ENCODE data around the gene TMEM132D.
"Not testable (repeated sequence)": the region's sequence is repeated elsewhere in the genome, so short reads cannot be mapped to it uniquely, and the experiment has no call there.

Gene TMEM132D

DNA sequence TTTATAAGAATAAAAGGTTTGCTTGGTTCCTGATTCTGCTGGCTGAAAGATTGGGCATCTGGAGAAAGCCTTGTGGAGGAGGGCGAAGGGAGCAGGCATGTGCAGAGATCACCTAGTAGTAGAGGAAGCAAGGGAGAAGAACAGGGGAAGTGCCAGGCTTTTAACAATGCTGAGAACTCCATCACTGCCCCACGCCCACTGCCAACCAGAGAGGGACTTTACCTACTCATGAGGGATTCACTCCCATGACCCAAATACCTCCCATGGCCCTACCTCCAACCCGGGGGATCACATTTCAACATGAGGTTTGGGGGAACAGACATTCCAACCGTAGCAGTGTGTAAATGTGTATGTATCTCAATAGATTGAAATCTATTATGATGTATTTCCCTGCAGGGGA lies 690.3 kb downstream of the TMEM132D start:
- no peak for FAIRE-seq

DNA sequence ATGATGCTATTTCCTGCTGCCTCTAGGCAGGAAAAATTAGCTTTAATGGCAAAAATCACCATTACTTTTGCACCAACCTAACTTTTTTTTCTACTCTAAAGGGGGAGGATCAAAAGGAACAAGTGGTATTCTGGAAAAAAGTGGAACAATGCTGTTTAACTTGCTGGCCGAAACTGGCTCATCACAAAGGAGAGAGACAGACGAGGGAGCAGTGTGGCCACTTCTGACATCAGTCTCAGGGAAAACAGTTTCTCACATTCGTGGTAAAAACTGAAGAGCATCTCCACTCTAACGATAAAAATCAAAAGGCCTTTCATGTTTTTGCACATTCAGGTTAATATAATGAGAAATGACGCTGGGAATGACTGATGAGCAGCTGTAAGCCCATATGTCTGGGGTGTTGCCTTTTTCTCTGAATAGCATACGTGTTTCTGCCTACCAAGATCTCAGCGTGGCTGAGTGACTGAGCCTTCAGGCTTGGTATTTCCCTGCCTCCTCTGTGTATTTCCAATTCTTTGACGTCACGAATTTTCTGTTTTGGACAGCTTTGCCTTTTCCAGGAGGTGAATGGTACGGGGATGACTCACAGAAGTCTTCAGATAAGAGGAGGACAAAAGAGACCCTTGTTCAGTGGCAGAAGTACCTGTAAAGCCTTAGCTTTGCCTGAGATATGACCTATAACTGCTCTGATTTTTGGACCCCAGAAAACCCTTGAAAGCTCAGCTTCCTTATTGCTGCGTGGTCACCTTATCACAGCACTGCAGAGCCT lies 691.8 kb downstream of the TMEM132D start:
- no peak for FAIRE-seq

DNA sequence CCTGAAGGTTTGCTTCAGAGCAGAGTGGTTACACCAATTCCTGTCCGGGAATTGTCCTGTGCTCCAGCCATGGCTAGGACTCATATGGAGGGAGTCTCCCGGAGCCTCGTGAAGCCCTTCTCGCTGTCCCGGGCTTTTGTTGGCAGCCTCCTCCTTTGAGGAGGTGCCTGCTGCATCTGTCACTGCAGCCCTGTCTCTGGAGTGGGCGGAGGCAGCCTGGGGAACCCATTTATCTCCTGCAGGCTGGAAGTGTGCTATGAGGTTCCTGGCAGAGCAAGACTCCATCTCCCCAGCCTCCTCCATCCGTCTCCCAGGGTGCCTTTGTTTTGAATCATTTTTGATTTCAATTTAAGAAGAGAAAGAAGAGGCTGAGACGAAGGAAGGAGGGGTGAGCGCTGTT lies 695.3 kb downstream of the TMEM132D start:
- no peak for FAIRE-seq

DNA sequence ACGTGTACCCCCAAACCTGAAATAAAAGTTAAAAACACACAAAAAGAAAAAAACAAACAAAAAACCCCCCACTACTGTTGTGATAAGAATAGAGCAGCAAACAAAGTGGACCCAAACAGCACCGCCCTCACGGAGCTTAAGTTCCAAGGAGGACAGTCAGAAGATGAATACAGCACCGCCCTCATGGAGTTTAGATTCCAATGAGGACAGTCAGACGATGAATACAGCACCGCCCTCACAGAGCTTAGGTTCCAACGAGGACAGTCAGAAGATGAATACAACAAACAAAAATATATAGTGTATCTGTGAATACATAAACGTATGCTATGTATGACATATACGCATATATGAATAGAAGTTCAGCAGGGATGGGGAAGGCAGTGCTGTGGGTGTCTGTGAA lies 696.7 kb downstream of the TMEM132D start:
- FAIRE-seq: no peak

DNA sequence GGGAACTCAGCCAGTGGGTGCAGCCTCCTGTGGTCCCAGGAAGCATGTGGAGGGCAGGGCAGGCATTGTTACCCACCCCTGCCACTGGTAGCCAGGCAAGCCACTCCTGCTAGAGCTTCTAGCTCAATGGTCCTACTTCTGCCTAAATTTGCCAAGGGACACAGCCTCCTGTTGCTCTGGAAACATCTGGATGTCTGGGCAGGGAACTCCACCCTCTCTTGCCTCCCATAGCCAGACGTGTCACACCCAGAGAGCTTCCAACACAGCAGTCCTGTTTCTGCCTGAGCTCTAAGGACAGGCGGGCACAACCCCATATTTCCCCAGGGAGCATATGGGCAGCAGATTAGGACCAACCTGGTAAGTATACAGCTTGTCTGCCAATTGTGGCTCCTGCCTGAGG lies 700.4 kb downstream of the TMEM132D start:
- FAIRE-seq: no peak

DNA sequence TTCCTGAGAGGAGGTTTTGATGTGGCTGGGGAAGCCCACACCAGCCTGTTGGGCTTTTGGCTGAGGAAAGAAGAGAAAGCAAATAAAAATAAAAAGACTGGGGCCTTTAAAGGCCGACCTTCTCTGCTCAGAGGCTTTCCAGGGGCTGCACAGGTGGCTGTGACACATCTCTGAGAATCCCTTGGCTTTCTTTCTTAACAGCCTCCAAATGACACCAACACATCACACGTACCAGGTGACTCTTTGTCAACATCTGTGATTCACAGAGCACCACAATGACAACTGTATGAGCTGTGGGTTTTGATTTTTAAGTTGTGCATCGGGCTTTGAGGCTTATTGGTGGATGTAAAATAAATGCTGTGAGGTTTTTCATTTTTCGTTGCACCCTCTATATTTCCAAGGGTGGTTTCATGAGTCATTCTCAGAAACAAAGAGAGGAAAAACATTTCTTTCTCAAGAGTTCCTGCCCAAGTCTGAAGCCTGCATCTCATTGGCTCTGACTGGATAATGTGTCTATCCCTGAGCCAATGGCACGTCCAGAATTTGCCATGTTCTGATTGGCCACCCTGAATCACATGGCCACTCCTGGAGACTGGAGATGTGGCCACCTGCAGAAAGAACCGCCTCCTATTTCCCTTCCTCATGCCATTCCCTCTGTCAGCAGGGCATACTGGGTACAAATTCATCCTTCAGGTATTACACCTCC lies 701.6 kb downstream of the TMEM132D start:
- FAIRE-seq: no peak

DNA sequence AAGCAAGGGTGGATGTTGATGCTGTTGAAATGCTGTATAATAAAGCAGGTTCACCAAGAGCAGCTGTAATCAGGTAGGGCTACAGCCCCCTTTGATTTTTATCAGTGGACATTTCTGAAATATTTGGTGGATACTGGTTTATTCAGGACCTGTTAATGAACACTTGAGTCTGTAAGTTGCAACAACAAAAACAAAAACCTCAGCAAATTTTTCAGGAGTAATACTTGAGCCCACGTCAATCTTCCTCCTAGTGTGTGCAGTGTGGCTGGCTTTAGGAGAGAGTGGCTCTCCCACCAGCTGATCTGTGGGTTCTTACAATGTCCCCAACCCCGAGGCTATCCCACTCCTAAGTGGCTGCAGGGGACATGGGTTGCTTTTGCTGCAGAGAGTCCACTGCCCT lies 702.8 kb downstream of the TMEM132D start:
- FAIRE-seq: no peak

DNA sequence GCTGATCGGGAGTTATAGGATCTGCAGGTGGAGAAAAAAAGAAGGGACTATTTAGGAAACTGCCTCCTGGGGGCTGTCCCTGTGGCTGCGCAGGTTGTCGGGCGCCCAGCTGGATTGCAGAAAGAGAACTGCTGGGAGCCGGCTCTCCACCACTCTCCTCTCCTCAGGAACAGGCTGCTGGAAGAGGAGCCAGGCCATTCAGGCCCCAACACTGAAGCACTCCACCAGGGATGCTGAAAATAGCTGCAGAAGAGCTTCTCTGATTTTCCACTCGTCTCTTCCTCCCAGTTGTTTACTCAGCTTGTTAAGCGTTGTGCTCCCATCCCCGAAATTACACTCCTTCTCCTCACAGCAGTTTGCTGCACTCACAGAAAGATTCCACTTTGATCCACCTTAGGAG lies 703.2 kb downstream of the TMEM132D start:
- no peak for FAIRE-seq

DNA sequence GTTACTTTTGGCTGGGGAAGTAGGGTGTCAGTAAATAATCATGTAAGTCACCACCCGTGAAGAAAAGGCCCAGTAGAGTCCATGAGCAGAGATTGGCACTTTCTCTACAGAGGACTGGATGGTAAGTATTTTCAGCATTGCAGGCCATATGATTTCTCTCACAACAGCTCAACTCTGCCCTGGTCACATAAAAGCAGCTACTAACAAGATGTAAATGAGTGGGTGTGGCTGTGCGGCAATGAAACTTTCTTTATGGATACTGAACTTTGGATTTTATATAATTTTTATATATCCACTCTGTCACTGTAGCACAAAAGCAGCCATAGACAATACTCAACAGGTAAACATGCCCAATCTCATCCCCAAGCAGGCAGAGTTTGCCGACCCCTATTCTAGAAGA lies 706.9 kb downstream of the TMEM132D start:
- FAIRE-seq: no peak

DNA sequence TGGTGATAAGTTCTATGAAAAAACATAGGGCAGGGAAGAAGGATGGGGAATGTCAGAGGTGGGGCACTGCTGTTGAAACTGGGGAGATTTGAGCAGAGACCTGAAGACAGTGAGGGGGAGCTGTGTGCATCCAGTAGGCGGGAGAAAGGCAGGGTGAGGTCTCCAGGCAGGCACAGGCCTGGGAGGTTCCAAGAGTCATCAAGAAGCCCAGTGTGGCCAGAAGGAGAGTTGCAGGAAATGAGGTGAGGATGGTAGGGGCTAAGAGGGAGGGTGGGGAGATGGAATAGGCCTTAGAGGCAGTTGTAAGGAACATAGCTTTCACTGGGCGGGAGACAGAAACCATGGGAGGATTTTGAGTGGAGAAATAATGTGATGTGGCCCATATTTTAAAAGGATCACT lies 708.7 kb downstream of the TMEM132D start:
- no peak for FAIRE-seq

DNA sequence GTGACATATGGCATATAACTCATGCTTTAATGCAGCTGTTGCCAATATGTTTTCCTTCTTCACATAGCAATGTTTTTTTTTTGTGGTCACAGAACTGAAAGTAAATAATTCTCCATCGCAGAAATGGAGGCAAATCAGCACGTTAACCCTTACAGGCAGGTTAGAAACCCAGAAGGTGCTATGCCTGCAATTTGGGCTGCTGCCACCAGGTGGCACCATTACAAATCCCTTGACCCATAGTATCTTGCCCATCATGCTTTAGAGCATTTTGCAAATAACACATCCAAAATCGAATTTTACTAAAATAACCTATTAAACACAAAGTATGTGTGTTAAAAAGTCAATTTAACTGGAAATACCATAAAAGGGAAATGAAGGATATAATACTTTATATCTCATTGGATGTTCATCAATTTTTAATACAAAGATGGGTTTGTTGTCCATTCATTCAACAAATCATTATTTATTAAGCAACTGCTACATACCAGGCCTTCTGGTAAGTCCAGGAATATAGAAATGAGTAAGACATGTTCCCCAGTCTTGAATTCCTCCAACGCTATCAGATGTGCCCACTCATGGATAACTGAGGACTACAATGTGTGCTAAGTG lies 710.5 kb downstream of the TMEM132D start:
- no peak for FAIRE-seq

DNA sequence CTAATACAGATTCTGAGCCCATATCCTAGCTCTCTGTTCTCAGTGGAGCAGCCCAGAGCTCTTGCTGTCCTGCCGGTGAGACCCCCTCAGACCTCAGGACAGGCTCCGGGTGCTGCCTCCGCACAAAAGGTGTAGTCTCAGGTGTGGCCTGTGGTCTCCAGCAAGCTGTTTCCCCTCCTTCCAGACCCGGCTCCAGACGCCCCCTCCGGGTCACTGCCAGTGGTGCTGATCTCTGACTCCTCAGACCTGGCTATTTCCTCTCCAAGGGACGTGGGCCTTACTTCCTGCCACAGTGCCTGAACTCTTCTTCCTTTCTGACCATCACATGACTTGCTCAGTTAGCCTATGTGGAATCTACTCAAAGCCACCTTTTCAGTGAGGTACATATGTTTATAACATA lies 713.0 kb downstream of the TMEM132D start:
- FAIRE-seq: no peak

DNA sequence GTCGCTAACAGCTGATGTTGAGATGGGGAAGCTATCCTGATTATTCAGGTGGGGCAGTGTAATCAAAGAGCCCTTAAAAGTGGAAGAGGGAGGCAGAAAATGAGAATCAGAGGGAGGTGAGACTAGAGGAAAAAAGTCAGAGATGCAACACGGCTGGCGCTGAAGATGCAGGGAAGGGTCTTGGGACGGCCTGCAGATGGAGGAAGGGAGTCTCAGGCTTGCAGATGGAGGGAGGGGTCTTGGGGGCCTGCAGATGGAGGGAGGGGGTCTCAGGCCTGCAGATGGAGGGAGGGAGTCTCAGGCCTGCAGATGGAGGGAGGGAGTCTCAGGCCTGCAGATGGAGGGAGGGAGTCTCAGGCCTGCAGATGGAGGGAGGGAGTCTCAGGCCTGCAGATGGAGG lies 713.9 kb downstream of the TMEM132D start:
- not testable (repeated sequence) for FAIRE-seq

DNA sequence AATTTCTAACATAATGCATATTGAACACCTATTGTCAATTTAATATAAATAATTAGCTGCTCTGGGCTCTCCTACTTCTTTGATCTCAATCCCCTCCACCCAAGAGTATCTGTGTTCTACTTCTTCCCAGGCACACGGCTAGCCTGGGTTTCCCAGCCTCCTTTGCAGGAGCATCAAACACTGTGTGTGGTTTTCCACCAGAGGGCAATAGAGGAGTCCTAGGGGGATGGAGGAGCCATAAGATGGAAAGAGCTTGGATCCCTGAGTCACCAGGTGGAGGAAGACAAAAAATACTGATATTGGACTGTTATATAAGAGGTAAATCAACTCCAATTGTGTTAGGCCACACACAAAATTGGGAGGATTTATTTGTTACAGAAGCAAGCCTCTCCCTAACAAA lies 716.9 kb downstream of the TMEM132D start:
- FAIRE-seq: no peak

DNA sequence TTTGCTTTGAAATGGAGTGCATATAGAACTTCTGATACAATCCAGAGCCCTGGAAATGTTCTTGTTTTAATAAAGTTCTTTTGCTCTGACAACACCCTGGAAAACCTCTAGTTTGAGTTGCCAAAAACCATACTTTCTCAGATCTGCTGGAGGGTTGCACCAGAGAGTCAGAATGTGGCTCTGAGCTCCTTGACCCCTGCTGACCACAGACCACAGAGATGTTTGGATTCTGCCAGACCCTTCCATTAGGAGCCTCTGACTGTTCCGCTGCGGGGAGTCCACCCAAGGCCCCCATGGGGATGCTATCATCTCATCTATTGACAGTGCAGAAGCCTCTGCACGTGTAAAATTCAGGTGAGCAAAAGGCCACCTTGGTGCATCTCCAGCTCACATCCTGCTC lies 718.0 kb downstream of the TMEM132D start:
- FAIRE-seq: no peak

DNA sequence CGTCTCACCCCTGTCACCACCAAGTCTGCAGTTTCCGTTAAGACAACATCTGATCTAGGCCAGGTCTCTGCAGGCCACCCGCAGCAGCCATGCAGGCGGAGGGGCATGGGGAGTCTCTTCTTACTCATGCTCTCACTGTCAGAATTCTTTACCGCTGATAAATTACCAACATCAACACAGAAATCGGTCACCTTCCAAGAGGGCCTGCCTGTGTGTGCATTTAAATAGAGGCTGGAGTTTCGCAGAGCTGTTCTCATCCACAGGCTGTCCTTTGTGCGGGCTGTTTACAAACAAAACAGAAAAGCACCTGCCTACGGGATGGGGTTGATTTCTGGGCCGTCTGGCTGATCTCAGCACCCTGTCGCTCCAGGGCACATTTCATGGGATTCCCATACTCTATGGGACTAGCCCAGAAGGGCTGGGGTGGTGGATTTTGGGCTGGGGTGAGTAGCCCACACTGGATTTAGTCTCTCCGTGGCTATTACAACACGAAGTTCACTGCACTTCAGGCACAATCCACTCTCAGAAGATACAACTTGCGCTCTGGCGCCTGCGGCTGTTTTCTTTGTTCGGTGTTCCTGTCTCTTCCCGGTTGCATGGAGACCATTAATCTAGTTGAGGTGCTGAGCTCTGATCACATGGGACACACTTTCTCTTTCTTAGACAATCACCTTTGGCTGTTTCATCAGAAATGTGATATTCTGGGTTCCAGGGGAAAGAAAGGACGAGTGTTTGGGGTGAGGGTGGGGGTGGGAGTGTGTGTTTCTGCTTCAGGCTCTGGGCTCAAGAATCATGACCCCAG lies 719.5 kb downstream of the TMEM132D start:
- FAIRE-seq: no peak

DNA sequence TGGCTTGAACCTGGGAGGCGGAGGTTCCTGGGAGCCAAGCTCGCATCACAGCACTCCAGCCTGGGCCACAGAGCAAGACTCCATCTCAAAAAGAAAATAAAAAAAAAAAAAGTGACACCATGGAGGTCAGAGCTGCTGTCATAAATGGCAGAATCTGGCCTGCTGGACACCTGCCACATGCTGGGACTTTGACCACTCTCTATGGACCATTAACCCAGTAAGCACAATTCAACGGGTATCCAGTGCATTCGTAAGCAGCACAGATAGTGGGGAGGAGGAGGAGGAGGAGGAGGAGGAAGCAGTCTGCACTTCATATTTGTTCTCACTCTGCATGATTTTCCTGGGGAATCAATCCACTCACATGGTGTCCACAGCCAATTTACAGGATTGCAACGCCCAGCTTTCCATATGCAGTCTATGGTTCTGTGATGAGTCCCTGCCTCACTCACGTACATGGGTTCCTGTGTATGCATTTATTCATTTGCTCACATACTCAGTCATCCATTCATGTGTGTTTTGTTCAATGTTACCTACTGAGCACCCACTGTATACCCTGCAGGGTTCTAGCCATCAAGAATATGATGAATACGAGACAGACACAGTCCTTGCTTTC lies 723.8 kb downstream of the TMEM132D start:
- FAIRE-seq: no peak

DNA sequence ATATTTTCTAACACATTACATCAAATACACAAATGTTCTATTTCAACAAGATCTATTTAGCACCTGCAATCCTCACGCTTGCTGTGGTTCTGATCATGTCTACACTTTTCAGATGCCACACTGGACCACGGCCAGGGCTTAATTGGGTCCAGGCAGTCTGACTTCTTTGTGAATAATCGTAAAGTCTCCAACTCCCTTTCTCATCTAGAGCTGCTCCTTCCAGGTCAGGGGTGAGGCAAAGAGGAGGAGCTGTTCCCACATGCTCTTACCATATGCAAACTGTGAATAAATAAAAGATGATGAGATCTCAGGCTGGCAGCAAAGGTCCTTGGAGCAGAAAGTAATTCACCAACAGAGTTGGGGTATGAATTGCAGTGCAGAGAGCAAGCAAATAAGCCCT lies 733.9 kb downstream of the TMEM132D start:
- FAIRE-seq: no peak

DNA sequence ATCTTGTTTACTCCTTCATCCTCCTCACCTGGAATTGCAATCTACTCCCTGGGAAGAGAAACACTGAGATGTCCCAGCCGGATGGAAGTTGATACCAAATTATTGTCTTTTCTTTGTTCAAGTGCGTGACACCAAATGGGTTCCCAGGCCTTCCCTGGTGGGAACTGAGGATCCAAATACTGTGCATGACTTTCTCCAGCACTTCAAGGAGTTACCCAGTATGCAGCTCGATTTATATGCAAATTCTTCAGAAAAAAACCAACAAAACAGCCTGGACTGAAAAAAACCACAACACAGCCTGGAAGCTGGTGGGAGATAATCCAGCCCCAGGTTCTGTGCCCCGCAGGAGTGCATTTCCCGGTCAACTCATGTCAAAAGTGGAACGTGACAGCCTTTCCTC lies 740.0 kb downstream of the TMEM132D start:
- FAIRE-seq: no peak

DNA sequence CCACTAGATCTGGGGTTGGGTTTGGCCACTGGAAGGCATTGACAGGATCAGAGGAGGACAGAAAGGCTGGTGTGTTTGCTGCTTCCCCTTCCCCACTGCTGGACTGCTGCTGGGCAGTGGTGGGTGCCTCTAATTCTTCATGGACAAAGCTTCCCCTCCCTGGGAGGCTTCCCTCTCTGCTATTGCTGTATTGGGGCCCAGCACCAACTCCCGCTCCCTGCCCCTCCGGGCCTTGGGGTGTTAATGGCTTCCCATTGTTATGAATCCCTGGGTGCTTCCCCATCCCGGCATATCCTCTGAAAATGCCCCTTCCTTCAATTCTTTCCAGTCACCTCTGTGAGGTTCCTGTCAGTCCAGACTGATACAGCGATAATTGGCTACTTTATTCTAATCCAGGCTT lies 740.4 kb downstream of the TMEM132D start:
- FAIRE-seq: no peak

DNA sequence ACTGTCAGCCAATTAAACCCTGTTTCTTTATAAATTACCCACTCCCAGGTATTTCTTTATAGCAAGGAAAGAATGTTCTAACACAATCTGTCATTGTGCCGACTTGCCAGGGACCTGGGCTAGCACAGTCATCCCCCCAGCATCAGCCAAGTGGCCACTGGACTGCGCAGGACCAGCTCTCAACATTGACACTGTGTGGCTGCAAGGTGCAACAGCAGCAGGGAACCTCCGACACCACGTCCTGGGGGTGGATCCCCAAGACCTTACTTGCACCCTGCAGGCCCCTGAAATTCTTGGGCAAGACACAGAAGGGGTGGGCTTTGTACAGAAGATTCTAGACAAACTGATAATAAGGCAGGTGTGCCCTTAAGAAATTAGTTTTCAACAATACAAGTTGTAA lies 741.0 kb downstream of the TMEM132D start:
- no peak for FAIRE-seq

DNA sequence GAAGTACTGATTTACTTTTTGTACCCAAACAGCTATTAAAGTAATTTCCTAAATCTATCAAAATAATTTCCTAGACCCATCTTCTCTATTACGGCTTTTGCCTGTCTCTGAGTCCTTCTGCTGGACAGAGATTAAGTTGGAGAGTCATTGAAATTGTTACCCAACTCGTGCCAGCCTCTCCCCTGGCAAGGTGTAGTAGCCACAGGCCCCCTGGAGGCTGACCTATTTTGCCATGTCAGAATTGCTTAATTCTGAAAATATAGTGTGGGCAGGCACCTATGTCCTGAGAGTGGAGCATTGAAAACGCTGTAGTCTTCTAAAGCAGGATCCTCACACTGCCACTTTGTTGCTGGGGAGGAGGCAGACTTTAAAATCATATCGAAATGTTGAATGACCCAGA lies 742.3 kb downstream of the TMEM132D start:
- no peak for FAIRE-seq

DNA sequence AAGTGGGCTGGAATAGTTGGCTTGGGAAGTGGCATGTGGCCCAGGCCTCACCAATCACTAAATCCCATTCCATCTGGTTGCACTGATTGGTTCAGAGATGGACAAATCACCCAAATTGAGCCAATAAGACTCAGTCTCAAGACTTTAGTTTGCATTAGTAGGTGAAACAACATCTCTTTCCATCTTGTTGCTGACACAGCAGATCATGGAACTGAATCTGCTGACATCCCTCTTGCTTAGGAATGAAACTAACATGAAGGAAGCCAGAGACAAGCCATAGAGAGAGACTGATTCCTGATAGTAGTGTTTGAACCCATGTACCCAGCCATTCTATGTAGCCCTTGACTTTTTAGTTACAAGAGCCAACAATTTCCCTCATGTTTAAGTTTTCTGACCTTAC lies 743.5 kb downstream of the TMEM132D start:
- FAIRE-seq: no peak
